Measurements from ENCODE around the gene DEPDC1.
"Not testable (repeated sequence)": the region's sequence is repeated elsewhere in the genome, so short reads cannot be mapped to it uniquely, and the experiment has no call there.

The DEPDC1 gene

GRCh38 chr1:68476626-68477025 lies 20.3 kb downstream of the DEPDC1 start:
- DNase-seq (ENCODE audit: low spot score), result not testable (repeated sequence)

- no peak for DNase-seq (ENCODE audit: low spot score)
Measured at GRCh38 chr1:68473060-68473459, 23.8 kb downstream of the DEPDC1 start.

- DNase-seq (ENCODE audit: low spot score), result no peak
Measured at GRCh38 chr1:68470388-68470970, 26.4 kb downstream of the DEPDC1 start.

- DNase-seq (ENCODE audit: low spot score), result no peak
Measured at GRCh38 chr1:68464891-68465290, 32.0 kb downstream of the DEPDC1 start.

- no peak for DNase-seq (ENCODE audit: low spot score)
Measured at GRCh38 chr1:68460935-68461334, 35.9 kb downstream of the DEPDC1 start.

- no peak for DNase-seq (ENCODE audit: low spot score)
Measured at GRCh38 chr1:68459796-68460195, 37.1 kb downstream of the DEPDC1 start.

- no peak for DNase-seq (ENCODE audit: low spot score)
Measured at GRCh38 chr1:68459091-68459490, 37.8 kb downstream of the DEPDC1 start.

- no peak for DNase-seq (ENCODE audit: low spot score)
Measured at GRCh38 chr1:68456202-68456601, 40.7 kb downstream of the DEPDC1 start.

GRCh38 chr1:68454534-68454933 lies 42.3 kb downstream of the DEPDC1 start:
- no peak for DNase-seq (ENCODE audit: low spot score)

GRCh38 chr1:68453060-68453670 lies 43.7 kb downstream of the DEPDC1 start:
- no peak for DNase-seq (ENCODE audit: low spot score)

- DNase-seq (ENCODE audit: low spot score), result peak; percentile 15
Measured at GRCh38 chr1:68449901-68450300, 47.0 kb downstream of the DEPDC1 start, which contains the start of gene RPE65. Gene RPE65, minus strand, starts transcription at chr1:68449954. Its CDS starts 49 bp downstream, at chr1:68449905.

- DNase-seq (ENCODE audit: low spot score), result no peak
Measured at GRCh38 chr1:68448365-68448764, 48.5 kb downstream of the DEPDC1 start.

- DNase-seq (ENCODE audit: low spot score), result no peak
Measured at GRCh38 chr1:68445709-68446108, 51.2 kb downstream of the DEPDC1 start.

- DNase-seq (ENCODE audit: low spot score), result peak; percentile 16
Measured at GRCh38 chr1:68442822-68443556, 53.9 kb downstream of the DEPDC1 start.

GRCh38 chr1:68442006-68442405 lies 54.9 kb downstream of the DEPDC1 start:
- DNase-seq (ENCODE audit: low spot score), result no peak

- no peak for DNase-seq (ENCODE audit: low spot score)
Measured at GRCh38 chr1:68438310-68438709, 58.6 kb downstream of the DEPDC1 start.

GRCh38 chr1:68433395-68433794 lies 63.5 kb downstream of the DEPDC1 start:
- no peak for DNase-seq (ENCODE audit: low spot score)

- DNase-seq (ENCODE audit: low spot score), result no peak
Measured at GRCh38 chr1:68431076-68431475, 65.8 kb downstream of the DEPDC1 start.

- DNase-seq (ENCODE audit: low spot score), result no peak
Measured at GRCh38 chr1:68429233-68429808, 67.6 kb downstream of the DEPDC1 start.

GRCh38 chr1:68426594-68426993 lies 70.3 kb downstream of the DEPDC1 start:
- DNase-seq (ENCODE audit: low spot score), result no peak
